ENCODE measurements around the gene SERPINB8.
A peak's percentile ranks its signal among the peaks of the same experiment; 100 is the strongest.
"Not testable (repeated sequence)": the region's sequence is repeated elsewhere in the genome, so short reads cannot be mapped to it uniquely, and the experiment has no call there.

Gene SERPINB8, protein sequence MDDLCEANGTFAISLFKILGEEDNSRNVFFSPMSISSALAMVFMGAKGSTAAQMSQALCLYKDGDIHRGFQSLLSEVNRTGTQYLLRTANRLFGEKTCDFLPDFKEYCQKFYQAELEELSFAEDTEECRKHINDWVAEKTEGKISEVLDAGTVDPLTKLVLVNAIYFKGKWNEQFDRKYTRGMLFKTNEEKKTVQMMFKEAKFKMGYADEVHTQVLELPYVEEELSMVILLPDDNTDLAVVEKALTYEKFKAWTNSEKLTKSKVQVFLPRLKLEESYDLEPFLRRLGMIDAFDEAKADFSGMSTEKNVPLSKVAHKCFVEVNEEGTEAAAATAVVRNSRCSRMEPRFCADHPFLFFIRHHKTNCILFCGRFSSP

DNA sequence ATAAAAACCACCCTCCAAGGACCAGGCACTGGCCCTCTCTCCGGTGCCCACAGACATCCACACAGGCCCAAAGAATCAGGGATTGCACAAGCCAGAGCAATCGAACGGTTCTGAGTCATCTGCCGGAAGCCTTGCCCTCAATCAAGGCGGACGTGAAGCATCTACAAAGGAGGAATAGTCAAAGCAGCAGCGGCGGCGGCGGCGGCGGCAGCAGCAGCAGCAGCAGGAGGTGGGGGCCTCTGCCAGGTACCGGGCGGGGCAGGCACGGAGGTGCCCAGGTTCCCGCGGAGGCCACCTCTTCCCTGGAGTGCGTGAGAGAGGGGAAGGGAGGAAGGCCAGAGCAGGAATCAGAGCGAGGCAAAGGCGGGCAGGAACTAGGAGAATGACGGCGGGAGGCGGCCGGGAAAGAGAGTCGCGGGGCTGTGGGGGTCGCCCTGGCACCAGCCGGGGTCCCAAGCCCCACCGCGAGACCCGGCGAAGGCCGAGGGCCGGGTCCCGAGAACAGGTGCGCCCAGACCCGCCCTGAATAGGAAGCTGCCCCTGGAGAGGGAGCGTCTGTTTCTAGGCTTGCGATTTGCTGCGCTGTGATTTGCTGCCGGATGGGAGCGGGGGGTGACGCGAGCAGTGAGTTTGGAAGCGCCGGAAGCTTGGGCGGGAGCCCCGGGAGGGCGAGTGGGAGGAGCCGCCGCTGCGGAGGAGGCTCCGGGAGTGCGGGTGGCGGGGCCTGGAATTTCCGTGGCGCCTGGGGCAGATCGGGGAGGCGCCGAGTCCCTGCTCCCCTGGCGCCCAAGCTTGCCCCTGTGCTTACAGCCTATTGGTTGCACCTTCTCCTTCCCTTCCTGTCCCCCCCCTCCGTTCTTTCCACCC is at the start of gene SERPINB8:
Gene SERPINB8 (plus strand): TSS at position 140 of the 867 bp plus-strand sequence. CDS start 8,228 bp downstream, outside the sequence.
- DNase-seq, result peak; percentile 76

DNA sequence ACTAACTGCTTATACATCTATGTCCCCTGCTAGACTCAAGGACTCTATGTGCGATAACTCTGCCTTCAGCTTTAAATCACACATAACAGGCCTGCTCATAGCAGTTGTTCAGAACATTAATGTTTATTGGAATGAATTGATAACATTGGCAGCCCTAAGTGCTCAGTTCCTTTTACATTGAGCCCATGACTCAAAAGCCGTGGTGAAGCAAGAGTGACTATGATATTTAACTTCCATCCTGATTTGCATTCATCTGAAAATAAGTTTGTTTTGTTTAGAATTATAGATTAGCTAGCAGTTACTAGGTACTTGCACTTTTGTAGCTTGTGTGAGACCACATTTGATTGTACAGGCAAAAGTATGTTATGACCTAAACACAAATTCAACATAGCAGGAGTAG is 47.8 kb upstream of the SERPINB8 start:
- no peak for DNase-seq

DNA sequence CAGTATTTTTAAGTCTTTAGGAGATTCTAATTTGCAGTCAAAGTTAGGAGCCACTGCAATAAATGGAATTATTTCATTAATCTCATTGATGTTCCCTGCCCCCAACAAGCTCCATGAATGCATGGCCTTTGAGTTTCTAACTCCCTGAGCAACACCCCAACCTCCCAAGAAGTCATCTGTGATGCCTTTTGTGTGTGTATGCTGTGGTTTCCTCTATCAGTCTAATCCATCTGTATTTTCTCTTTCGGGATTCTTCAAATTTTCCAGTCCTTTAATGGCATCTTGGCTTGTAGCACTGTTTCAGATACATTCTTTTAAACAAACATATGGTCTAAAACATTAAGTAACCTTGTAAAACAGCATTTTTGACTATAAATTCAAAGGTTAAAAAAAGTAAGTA is 45.3 kb upstream of the SERPINB8 start:
- no peak for DNase-seq

DNA sequence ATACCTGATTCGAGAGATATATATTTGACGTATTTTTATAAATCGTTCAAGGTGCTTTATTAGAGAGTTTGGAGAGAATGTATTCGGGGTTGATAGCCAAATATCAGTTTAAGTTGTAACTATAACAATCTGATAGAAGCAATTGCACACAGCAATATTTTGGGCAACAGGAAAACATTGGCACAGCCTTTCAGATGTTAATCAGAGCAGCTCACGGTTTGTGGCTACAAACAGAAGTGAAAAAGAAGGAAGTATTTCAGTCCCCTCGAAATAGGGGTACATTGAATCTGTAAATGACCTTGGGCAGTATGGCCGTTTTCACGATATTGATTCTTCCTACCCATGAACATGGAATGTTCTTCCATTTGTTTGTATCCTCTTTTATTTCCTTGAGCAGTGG is 41.5 kb upstream of the SERPINB8 start:
- DNase-seq, result no peak

DNA sequence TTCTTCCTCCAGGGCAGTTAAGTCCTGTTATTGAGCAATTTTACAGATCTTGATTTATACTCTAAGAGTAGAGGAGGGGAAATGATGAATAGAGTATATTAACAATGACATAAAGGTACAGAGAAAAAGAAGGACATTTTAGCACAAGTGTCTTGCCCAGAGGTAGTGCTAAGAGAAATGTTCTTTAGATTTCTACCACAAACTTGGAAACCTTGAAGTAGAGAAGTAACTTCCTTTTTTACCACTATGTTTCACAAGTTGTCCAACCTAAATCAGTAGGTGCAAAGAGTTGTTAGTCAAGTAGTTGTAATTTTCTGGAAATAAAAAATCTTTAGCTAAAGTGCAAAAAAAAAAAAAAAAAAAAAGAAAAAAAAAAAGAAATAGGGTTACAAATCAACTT is 40.5 kb upstream of the SERPINB8 start:
- DNase-seq, result not testable (repeated sequence)

DNA sequence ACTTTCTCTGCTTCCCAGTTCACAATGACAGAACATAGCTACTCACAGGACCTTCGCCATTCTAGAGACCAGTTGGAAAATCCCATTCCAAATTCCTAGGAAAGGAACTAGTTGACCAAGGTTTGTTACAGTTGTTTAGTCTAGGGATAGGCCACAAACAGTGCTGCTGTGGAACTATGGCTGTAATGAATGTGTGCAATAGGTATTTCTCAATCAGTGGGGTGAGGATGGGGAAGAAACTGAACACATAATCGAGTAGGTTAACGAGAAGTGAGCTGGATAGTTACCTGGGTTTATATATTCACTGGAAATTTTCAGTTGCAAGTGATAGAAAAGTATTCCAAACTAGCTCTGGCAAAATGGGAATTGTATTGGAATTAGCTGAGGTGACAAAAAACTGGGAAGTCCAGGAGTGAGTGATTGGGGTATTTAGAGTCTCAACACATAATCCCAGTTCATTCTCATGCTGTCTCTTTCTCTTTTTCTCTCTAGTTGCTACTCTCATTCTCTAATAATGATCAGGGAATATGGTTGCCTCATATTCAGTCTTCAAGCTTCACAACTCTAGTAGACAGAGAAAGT is 39.0 kb upstream of the SERPINB8 start:
- DNase-seq, result no peak

DNA sequence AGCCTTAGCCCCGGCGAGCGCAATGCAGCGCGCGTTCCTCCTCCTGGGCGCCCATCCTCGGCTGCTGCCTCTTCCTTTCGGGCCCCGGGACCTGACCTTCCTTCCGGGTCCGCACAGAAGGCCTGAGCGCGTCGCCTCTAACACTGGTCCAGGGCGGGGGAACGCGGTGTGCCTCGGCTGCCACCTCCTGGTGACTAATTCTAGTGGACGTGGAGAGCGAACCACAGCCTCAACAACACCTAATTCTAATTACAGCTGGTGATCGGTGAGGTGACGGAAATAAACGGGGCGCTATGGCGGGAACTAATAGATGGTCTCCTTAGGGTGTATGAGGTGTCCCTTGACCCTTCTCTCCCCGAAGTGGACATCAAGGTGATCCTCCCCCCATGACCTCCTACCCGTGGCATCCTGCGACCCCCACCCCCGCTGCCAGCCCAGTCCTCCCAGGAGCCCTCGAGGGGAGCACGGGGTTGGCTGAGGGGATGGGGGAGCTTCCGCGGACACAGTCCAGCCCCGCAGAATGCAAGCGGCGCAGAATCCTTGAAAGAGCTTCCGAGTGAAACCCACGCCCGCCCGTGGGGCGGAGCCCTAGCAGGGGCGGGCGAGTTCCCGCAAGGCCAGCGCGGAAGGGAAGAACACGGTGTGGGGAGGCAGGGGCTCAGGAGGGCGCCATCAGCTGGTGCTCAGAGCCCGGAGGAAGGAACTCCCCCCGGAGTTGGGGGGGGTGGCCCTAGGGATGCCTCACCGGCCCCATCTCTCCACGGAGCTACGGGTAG is 33.5 kb upstream of the SERPINB8 start:
- peak; percentile 5 for DNase-seq

DNA sequence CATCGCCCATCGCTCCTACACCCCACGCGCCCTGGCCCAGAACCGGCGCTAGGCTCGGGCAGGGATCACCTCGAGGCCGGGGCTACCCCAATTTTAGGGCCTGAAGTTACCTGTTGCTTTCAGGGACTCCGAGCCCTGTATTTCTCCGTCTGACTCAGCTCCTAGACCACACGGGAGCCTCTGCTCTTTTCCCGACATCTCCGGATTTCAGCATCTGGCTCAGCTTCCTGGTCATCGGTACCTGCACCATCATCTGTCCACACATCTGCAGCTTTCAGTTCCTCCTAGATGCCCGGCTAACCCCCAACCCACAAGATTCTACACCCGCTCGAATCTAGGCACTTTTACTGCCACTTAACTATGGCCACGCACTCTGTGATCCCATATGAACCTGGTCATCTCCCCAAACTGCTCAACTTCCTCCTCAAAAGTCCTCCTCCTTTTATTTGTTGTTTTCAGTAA is 32.9 kb upstream of the SERPINB8 start:
- no peak for DNase-seq

DNA sequence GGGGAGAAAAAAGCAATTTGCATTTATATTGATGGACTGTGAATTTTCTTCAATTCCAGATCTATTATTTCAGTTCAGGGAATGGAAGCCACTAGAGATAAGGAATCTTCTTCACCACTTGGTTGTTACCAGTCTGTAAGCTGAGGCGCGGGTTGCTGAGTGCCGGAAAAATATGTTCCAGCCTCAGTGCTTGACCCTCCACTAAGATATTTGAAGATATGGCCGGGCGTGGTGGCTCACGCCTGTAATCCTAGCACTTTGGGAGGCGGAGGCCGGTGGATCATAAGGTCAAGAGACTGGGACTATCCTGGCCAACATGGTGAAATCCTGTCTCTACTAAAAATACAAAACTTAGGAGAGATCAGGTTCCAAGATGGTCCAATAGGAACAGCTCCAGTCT is 29.9 kb upstream of the SERPINB8 start:
- no peak for DNase-seq

DNA sequence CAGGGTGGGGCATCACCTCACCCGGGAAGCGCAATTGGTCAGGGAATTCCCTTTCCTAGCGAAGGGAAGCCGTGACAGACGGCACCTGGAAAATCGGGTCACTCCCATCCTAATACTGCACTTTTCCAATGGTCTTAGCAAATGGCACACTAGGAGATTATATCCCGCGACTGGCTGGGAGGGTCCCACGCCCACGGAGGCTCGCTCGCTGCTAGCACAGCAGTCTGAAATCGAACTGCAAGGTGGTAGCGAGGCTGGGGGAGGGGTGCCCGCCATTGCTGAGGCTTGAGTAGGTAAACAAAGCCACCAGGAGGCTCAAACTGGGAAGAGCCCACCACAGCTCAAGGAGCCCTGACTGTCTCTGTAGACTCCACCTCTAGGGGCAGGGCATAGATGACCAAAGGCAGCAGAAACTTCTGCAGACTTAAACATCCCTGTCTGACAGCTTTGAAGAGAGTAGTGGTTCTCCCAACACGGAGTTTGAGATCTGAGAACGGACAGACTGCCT is 29.3 kb upstream of the SERPINB8 start:
- DNase-seq, result not testable (repeated sequence)

DNA sequence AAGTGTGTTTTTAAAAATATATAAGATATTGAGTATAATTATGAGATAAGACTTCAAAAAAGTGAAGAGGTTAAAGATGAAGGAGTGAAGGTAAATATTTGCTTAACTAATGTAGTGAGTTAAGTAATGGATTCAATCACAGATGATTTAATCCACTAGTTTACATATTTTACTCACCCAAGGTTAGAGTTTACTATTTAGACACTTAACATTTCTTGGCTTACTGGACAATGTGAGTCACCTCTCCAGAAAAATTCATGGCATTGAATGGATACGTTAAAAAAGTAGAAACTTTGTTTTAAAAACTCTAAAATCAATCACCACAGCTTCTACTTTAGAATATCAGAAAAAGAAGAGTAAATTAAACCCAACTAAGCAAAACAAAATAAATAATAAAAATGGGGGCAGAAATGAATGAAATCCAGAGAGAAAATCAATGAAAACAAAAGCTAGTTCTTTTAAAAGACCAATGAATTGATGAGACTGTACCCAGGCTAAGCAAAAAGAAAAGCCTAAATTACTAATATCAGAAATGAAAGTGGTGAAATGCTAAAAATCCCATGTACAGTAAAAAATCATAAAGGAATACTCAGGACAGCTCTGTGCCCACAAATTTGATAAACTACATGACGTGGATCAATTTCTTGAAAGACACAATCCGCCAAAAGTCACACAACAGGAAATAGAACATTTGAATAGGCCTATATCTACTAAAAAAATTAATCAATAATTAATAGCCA is 22.7 kb upstream of the SERPINB8 start:
- no peak for DNase-seq

DNA sequence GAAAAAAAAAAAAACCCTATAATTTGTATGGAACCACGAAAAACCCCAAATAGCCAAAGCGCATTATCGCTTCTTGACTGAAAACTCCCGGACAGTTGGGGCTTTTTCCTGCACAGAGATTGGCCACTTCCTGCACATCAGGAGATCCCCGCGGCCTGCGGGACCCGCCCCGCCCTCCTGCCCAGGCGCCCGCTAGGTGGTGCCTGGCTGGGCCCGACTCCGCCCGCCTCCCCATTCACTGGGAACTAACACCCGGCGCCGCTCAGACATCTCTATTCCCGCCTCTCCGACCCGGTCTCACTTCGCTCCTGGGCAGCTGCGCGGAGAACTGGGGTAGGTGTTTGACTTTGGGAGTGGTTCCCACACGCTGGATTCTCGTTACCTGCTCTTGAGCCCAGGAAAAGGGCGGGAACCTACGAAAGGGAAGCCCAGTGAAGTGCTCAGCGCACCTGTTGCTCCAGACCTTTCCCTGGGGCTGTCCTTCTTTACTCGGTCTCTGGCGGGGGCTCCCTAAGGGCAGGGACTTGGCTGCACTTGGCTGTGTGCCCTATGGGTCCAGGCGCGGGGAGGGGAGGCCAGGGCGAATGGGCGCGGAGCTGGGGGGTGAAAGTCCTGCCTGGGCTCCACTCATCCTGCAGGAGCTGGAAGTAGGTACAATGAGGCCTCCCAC is 20.7 kb upstream of the SERPINB8 start, which contains the start of gene HMSD:
Gene HMSD (plus strand): TSS at position 234 of the 670 bp plus-strand sequence. CDS start 4,155 bp downstream, outside the sequence.
- no peak for DNase-seq

DNA sequence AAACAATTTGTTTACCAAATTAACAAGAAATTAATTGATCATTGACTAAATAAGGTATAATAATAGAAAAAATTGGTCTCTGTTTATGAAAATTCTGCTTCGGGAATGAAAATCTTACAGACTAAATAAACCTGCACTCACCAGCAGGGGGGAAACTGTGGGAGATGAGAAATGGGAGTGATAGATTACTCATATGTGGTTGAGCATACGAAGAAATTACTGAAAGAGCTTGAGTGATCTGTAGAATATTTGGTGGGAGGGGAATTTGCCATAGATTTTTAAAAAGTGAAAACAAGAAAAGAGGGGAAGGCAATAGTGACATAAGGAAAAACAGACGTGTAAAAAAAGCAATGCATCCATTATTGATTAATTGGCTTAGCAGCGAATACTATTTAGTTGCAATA is 18.6 kb upstream of the SERPINB8 start:
- DNase-seq, result no peak

DNA sequence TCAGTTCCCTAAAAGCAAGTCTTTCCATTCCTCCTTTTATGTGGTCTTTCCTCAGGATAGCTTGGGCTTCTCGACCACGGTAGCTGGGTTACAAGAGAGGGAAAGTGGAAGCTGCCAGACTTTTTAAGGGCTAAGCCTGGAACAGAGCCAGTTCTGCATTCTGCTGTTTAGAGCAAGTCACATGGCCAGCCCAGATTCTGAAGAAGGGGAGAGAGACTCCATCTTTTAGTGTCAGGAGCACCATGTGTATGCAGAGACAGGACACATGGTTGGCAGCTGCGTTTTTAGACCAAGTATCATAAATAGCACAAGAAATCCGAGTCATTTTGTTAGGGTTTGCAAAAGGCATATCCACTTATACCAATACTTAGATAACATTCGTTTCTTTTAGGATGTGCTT is 16.1 kb upstream of the SERPINB8 start:
- no peak for DNase-seq

DNA sequence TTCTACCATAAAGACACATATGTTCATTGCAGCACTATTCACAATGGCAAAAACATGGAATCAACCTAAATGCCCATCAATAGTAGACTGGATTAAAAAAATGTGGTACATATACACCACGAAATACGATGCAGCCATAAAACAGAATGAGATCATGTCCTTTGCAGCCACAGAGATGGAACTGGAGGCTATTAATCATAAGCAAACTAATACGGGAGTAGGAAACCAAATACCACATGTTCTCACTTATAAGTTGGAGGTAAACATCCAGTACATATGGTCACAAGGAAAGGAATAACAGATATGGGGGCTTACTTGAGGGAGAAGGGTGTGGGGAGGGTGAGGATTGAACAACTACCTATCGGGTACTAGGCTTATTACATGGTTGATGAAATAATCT is 13.1 kb upstream of the SERPINB8 start:
- DNase-seq, result no peak

DNA sequence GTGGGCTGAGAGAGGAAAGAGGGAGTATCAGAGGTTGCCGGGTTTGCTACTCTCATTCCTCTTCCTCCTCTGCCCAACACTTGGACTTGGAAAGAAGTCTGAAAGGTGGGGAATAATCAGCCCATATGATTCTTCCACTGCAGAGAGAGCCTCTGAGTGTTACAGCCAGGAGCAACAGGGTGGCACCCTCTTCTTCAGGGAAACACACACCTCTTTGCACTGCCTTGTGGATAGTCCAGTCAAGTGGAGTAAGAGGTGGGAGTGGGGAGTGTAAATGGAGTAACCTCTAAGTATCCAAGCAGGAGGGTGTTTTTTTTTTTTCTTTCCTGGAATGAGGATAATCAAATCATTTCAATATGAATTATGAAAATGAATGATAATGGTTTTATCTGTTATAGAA is 9.0 kb upstream of the SERPINB8 start:
- DNase-seq, result no peak

DNA sequence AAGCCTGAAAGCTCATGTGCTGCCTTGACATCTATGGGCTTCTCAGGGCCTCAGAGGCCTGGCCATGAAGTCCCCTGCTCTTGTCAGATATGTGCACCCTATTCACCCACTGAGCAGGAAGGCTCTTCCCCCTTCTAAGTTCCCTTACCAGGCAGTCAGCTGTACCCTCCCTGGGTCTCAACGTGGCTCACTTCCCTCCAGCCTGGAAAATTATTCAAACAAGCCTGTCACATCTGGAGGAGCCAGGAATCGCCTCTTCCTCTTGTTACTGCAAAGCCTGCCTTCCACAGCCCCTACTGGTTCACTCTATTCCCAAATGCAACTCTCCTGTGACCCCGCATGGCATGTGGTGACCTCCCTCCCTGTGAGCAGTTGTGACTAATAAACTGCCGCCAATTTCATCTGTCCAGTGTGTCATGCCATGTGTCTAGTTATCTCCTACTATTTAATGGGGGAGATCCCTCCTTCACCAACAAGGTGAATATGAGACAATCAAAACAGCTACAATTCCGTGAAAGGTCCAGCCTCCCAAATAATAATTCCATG is 8.4 kb upstream of the SERPINB8 start:
- no peak for DNase-seq

DNA sequence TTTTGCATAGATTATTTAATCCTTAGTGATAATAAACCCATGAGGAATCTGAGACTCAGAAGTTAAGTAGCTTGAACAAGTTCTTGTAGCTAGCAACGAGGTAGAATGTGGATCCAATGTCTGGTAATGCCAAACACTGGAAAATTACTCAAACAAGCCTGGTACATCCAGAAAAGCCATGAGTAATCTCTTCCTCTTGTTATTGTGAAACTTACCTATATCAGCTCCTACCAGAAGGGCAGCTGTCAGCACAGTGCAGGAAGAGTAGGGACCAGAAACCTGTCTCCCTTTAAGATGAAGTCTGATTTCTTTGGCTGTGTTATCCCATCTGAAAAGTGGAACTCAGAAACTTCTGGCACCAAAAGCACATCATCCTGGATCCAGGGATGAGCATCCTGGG is 7.7 kb upstream of the SERPINB8 start:
- DNase-seq, result no peak

DNA sequence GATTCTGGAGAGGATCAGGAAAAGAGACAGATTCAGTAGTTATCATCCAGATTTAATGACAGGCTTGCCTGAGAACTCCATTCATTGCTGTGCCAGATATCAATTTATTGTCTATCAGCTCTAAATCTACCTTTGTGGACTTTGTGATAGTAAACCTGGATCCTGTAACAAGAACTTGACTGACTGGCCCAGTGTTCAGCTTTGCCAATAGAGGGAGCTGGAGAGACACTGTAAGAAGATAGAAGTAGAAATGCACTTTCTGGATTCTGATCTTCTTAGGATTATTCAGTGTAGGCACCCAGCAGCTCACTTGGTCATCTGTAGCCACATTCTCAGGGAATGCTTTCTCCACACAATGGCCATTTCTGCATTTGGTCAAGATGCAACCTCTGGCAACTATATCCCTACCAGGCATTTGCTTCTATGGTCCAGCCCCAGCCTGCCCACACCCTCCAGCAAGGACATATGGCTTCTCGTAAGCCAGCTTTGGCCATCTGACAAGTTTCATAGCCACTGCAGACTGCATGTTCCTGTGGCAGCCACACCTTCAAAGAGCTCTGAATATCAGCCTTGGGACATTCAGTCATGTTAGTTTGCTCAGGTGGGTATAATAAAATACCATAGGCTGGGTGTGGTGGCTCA is 6.1 kb upstream of the SERPINB8 start:
- DNase-seq, result no peak

DNA sequence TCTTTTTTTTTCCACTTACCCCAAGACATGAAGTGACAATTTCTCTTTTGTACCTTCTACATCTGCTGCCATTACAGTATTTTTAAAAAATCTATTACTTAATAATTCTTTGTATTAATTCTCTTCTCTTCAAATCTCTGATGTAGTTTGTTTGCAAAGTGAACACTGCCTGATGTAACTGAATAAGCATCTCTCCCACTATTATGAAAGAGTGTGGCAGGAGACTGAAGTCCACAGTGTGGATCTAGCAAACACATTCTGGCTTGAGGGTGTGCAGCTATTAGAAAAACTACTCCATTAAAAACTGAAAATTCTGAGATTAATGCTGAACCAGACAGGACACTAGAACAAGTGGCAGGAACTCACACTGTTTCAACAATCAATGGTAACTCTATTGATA is 5.0 kb upstream of the SERPINB8 start:
- DNase-seq, result no peak

All from NCI-H1694 (cell line).